ENCODE measurements around the gene MPPED2.

DNA sequence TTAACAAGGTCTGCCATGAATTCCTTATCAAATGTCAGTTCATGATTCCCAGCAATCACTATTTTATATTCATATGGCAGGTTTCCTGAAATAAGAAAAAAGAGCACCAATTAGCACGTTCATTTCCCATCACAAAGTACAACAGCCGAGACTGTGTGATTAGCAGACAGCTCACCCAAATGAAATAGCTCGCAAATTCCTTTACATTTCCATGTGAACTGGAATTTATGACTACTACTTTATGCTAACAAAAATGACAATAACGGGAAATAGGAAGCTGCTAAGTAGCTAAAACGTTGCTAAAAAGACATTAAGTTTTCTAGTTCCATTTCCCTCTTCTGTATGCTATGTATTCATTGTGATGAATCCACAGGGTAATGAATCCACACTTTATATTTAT, 90.7 kb downstream of the MPPED2 start:
- TF ChIP-seq EZH2 (optimal IDR thresholded peaks at IDR 0.05; ENCODE audit: low read depth, low read length) (no peak), EZH2phosphoT487 (IDR thresholded peaks at IDR 0.05; ENCODE audit: low read length) (no peak)
- TF ChIP-seq, protein P1, sequence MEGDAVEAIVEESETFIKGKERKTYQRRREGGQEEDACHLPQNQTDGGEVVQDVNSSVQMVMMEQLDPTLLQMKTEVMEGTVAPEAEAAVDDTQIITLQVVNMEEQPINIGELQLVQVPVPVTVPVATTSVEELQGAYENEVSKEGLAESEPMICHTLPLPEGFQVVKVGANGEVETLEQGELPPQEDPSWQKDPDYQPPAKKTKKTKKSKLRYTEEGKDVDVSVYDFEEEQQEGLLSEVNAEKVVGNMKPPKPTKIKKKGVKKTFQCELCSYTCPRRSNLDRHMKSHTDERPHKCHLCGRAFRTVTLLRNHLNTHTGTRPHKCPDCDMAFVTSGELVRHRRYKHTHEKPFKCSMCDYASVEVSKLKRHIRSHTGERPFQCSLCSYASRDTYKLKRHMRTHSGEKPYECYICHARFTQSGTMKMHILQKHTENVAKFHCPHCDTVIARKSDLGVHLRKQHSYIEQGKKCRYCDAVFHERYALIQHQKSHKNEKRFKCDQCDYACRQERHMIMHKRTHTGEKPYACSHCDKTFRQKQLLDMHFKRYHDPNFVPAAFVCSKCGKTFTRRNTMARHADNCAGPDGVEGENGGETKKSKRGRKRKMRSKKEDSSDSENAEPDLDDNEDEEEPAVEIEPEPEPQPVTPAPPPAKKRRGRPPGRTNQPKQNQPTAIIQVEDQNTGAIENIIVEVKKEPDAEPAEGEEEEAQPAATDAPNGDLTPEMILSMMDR (IDR thresholded peaks at IDR 0.05; ENCODE audit: low read length), result no peak
